Measurements from ENCODE around the gene MGAT4A.

MGAT4A gene

DNA sequence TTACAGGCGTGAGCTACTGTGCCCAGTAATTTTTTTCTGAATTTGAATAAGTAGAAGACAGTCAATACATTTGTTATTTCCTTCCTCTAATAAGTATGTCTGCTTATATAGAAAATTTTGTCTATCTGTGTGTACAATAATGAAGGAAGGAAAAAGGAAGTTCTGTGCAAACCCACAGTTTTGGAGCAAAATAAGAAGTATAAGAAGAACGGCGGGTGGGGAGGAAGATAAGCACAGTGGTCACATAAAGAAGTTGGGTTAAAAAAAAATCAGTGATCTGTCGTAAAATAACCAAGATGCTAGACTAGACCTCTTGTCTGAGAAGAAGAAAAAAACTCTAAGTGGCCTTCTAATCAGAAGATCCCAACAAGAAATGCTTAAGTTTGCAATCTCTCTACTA, 20.2 kb downstream of the MGAT4A start:
- H3K4me3 ChIP-seq (ENCODE audit: low read length) = no peak overlapping the region
- TF ChIP-seq, protein P1, sequence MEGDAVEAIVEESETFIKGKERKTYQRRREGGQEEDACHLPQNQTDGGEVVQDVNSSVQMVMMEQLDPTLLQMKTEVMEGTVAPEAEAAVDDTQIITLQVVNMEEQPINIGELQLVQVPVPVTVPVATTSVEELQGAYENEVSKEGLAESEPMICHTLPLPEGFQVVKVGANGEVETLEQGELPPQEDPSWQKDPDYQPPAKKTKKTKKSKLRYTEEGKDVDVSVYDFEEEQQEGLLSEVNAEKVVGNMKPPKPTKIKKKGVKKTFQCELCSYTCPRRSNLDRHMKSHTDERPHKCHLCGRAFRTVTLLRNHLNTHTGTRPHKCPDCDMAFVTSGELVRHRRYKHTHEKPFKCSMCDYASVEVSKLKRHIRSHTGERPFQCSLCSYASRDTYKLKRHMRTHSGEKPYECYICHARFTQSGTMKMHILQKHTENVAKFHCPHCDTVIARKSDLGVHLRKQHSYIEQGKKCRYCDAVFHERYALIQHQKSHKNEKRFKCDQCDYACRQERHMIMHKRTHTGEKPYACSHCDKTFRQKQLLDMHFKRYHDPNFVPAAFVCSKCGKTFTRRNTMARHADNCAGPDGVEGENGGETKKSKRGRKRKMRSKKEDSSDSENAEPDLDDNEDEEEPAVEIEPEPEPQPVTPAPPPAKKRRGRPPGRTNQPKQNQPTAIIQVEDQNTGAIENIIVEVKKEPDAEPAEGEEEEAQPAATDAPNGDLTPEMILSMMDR (conservative IDR thresholded peaks at IDR 0.05; ENCODE audit: low read length) = no peak
- DNase-seq (ENCODE audit: low read depth) = no peak

DNA sequence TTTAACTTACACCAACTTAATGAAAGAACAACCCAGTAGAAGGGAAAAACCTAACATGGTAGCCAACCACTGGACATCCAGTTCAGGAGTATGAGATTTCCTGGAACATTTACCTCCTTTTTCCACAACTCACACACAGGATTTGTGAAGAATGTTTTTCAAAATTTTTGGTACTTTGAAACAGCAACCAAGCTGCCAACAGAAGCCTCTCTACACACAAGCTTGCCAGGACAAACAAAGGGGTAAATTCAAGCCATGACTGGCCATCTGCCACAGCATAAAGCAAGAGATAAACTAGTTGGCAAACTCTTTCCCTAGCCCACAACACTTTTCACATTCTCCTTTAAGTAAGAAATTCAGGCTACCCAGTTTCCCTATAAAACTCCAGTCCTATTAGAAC, 21.4 kb downstream of the MGAT4A start:
- H3K4me3 ChIP-seq (ENCODE audit: low read length) = no peak overlapping the region
- TF ChIP-seq, protein P1 (conservative IDR thresholded peaks at IDR 0.05; ENCODE audit: low read length) = no peak
- no peak for DNase-seq (ENCODE audit: low read depth)

DNA sequence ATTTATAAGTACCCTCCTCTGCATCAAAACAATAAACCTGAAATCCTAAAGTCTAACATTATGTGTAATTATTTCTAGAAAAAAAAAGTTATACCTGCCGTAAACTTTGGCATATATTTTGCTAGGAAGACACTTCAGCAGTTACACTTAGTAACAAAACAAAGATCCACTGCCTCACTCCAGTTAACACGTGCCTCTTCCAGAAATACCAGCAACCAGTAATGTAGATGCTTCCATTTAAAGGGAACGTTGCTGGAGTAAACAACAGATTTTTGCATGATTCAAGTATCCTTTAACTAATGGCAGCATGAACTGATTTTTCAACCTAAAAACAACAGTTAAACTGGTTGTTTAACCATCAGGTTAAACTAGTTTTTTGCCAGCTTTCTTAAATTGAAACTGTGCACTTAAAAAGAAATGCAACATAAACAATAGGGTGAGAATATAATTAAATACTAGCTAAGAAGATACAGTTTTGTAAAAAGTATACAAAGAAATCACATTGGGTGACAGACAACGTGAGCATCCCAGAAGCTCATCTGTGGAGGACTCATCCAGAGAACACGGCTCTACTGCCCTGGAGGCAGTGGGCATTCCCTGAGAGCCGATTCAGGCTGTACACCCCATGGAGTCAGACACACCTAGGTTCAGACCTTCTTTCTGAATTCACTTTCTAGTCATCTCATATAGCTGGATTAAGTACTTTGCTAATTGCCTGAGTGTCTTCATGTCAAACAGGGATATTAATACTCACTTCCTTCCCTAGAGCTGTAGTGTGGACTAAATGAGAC, 22.3 kb downstream of the MGAT4A start:
- H3K4me3 ChIP-seq (ENCODE audit: low read length) = no peak overlapping the region
- TF ChIP-seq, protein P1 (conservative IDR thresholded peaks at IDR 0.05; ENCODE audit: low read length) = no peak
- no peak for DNase-seq (ENCODE audit: low read depth)

DNA sequence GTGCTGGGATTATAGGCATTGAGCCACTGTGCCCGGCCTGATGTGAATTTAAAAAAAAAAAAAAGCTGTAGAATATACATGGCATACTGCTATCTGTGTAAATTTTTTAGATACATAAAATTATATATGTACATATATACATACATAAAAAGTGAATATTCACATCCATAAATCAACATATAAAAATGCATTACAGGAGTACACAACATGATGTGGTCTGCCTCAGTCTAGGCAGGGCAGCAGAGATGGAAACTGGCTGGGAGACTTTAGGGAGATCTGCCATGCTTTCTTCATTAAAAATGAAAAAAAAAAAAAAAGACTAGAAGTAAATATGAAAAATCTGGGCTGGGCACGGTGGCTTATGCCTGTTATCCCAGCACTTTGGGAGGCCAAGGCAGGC, 24.3 kb downstream of the MGAT4A start:
- TF ChIP-seq, protein P1 (conservative IDR thresholded peaks at IDR 0.05; ENCODE audit: low read length) = no peak
- no peak for DNase-seq (ENCODE audit: low read depth)

DNA sequence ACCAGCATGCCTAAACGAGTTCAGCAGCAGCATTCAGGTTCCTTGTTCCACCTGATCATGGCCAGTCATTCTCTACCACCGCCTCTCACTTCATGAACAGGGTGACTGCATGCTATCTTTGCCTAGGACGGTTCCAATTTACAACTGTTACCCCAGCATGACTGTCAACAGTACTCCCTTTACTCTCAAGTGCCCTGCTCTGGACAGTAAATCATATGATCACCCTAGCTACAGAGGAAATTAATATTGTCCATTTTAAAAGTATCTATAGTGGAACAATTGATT, 25.7 kb downstream of the MGAT4A start:
- no peak overlapping the region for H3K4me3 ChIP-seq (ENCODE audit: low read length)
- DNase-seq (ENCODE audit: low read depth) = no peak
- TF ChIP-seq, protein P1 (conservative IDR thresholded peaks at IDR 0.05; ENCODE audit: low read length) = no peak

More for the DNA sequence above, 24.3 kb downstream of the MGAT4A start:
- H3K4me3 ChIP-seq (ENCODE audit: low read length) = no peak overlapping the region

DNA sequence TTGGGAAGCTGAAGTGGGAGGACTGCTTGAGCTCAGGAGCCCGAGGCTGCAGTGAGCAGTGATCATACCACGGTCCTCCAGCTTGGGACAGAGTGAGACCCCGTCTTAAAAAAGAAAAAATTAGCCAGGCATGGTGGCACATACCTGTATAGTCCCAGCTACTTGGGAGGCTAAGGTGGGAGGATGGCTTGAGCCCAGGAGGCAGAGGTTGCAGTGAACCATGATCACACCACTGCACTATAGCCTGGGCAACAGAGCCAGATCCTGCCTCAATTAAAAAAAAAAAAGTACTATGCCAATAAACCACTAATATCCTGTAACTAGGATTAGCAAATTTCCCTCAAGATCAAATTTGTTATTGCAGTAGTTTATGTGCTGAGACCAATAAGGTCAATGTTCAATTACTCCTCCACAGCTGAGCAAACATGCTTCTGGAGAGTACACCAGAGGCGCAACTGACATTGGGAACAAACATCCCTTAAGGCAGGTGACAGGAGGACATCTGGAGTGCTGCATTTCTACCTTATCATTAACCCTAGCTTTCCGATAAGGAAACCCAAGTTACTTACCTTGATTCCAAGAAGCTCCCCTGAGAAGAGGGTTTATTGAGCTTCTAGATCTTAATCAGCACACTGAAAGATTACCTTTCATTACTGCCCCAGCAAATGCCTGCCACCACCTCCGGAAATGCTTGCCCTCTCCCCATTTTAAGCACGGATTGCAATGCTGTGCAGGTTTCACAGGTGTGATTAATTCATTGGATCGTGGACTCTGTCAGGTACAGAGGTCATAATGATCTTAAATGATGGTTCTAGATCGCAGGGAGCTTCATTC, 26.2 kb downstream of the MGAT4A start:
- no peak for DNase-seq (ENCODE audit: low read depth)
- H3K4me3 ChIP-seq (ENCODE audit: low read length) = no peak overlapping the region
- TF ChIP-seq, protein P1 (conservative IDR thresholded peaks at IDR 0.05; ENCODE audit: low read length) = no peak

DNA sequence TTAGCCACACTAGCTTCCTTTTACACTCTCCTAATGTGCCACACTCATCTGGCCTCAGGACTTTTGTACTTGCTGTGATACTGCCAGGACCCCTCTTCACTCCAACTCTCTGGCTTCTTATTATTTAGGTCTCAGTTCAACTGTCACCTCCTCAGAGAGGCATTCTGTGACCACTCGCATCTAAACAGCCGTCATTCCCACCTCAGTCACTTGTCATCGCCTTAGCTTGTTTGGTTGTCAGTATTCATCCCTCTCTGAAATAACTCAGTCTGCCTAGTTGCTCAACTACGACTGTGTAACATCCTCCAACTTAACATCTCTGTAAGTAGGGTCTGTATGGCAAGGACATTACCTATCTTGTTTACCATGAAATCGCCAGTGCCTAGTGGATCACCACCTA, 27.2 kb downstream of the MGAT4A start:
- no peak for DNase-seq (ENCODE audit: low read depth)
- H3K4me3 ChIP-seq (ENCODE audit: low read length) = no peak overlapping the region
- TF ChIP-seq, protein P1 (conservative IDR thresholded peaks at IDR 0.05; ENCODE audit: low read length) = no peak

All from AG10803 (cell line).